HL-60 (cell line): ENCODE results near the gene TRIM28.

Source experiments
- CTCF ChIP-seq: IDR thresholded peaks from one replicate; pipeline ENCODE4 v1.5.1; 2011; ENCODE audit warnings: low read length, control low read depth, inconsistent platforms; ENCODE audit not compliant: insufficient read depth
- GABPA ChIP-seq: IDR thresholded peaks from 2 replicates; pipeline ENCODE4 v1.6.1; 2012; ENCODE audit warnings: low read depth
- POLR2AphosphoS5 ChIP-seq: IDR thresholded peaks from 2 replicates; pipeline ENCODE4 v1.6.1; 2012; ENCODE audit warnings: low read depth
- REST ChIP-seq: IDR thresholded peaks from 2 replicates; pipeline ENCODE4 v1.6.1; 2012; ENCODE audit warnings: low read depth; ENCODE audit not compliant: insufficient replicate concordance
- SPI1 ChIP-seq: IDR thresholded peaks from 2 replicates; pipeline ENCODE4 v1.6.1; 2012; ENCODE audit warnings: low read depth, mild to moderate bottlenecking, borderline replicate concordance

- no peak for TF ChIP-seq SPI1
- no peak for TF ChIP-seq GABPA
- TF ChIP-seq CTCF, result no peak
- TF ChIP-seq REST, result no peak
- no peak for TF ChIP-seq POLR2AphosphoS5
Measured at GRCh38 chr19:58584498-58585441, 40.9 kb downstream of the TRIM28 start.
